ENCODE measurements around the gene TTC16. TPM values are rescaled to one million over a fixed set of nuclear protein-coding genes. Genes with fewer than 3 reads are reported as not detected.

The TTC16 gene
- total RNA-seq, 1 donor from 2014 or later = not detected

DNA sequence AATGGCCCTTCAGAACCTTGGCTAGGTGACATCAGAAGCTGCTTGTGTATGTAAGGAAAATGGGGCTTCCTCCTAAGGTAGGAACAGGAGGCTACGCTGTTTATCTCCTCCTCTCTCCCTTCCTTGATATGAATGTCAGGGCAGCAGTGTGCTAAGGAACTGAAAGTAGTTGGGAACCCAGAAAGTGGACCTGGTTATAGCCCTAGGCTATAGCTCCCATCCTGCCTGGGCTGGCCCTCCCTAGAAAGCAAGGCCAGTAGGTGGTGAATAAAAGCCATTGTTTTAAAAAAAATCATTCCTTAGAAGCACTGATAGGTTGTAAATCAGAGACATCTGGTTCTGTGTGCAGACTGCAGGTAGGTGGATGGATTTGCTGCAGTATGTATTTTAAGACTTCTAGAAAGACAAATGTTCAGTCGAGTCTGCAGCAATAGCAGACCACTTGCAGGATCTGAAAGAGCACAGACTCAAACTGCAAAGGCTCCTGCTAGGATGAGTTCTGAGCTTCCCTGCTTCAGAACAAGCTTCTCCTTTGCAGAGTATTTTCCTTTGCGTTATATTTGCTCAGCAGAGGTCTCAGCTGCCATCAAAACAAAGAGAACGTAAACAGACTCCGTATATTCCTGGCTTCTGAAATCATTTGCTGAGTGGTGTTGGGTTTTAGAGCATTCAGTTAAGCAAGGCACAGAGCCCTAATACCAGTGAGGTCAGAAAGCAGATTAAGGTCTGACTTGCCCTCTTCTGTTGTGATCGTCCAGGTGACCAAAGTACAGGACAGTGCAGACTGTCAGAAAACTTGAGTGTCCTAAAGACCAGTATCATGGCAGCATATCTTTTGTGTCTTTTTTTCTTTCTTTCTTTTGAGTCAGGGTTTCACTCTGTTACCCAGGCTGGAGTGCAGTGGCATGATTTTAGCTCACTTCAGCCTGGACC, 29.2 kb upstream of the TTC16 start:
- peak; percentile 79 for FAIRE-seq
- Histone ChIP-seq H3K27me3 (ENCODE audit: control insufficient read depth, insufficient read depth, low read length) (no peaks in the 10 kb centered on the region), H3K4me3 (ENCODE audit: low read depth, low read length) (no peak overlapping the region), H3K36me3 (ENCODE audit: control insufficient read depth, insufficient read depth, low read length) (peaks cover 8% of the 10 kb centered on the region)
- no peak for DNase-seq (ENCODE audit: low read depth)
- no peak for TF ChIP-seq CTCF (IDR thresholded peaks at IDR 0.05; ENCODE audit: insufficient read depth, low read length, severe bottlenecking)

- DNase-seq (ENCODE audit: low read depth) = no peak
- no peak for TF ChIP-seq CTCF (IDR thresholded peaks at IDR 0.05; ENCODE audit: insufficient read depth, low read length, severe bottlenecking)
- Histone ChIP-seq H3K36me3 (ENCODE audit: control insufficient read depth, insufficient read depth, low read length) (peaks cover 1% of the 10 kb centered on the region), H3K27me3 (ENCODE audit: control insufficient read depth, insufficient read depth, low read length) (no peaks in the 10 kb centered on the region), H3K4me3 (ENCODE audit: low read depth, low read length) (no peak overlapping the region)
- peak; percentile 13 for FAIRE-seq
Observed at GRCh38 chr9:127689329-127690000, 26.4 kb upstream of the TTC16 start.

GRCh38 chr9:127690735-127691134, 25.1 kb upstream of the TTC16 start:
- Histone ChIP-seq H3K4me3 (ENCODE audit: low read depth, low read length) (no peak overlapping the region), H3K27me3 (ENCODE audit: control insufficient read depth, insufficient read depth, low read length) (no peaks in the 10 kb centered on the region), H3K36me3 (ENCODE audit: control insufficient read depth, insufficient read depth, low read length) (peaks cover 1% of the 10 kb centered on the region)
- FAIRE-seq (no peak), DNase-seq (ENCODE audit: low read depth) (no peak)
- TF ChIP-seq CTCF (IDR thresholded peaks at IDR 0.05; ENCODE audit: insufficient read depth, low read length, severe bottlenecking) = no peak

GRCh38 chr9:127692071-127692470, 23.8 kb upstream of the TTC16 start:
- peaks cover 1% of the 10 kb centered on the region for H3K36me3 ChIP-seq (ENCODE audit: control insufficient read depth, insufficient read depth, low read length)
- H3K4me3 ChIP-seq (ENCODE audit: low read depth, low read length) = no peak overlapping the region
- no peak for FAIRE-seq
- H3K27me3 ChIP-seq (ENCODE audit: control insufficient read depth, insufficient read depth, low read length) = no peaks in the 10 kb centered on the region
- no peak for DNase-seq (ENCODE audit: low read depth)
- TF ChIP-seq CTCF (IDR thresholded peaks at IDR 0.05; ENCODE audit: insufficient read depth, low read length, severe bottlenecking) = no peak

DNA sequence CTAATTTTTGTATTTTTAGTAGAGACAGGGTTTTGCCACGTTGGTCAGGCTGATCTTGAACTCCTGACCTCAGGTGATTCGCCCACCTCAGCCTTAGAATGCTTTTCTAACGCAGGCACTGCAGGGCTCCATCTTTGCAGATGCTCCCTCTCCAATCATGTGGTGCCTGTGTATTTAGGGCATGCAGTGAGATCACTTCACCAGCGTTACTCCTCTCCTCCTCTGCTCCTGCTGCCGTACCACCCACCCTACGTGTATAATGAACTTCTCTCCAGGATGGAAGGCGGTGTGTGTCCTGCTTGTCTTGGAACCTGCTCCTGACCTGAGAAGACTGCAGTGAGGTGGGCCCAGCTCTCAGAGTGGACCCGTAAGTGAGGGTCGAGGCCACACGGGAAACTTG, 22.7 kb upstream of the TTC16 start:
- no peak for FAIRE-seq
- Histone ChIP-seq H3K4me3 (ENCODE audit: low read depth, low read length) (no peak overlapping the region), H3K36me3 (ENCODE audit: control insufficient read depth, insufficient read depth, low read length) (peaks cover 1% of the 10 kb centered on the region), H3K27me3 (ENCODE audit: control insufficient read depth, insufficient read depth, low read length) (no peaks in the 10 kb centered on the region)
- no peak for TF ChIP-seq CTCF (IDR thresholded peaks at IDR 0.05; ENCODE audit: insufficient read depth, low read length, severe bottlenecking)
- no peak for DNase-seq (ENCODE audit: low read depth)
